SK-N-MC (cell line): ENCODE data around the gene GBX1.

Experiments used
- EZH2 ChIP-seq: fragments of 200-600 bp; sonication (generic); IDR thresholded peaks from one replicate; pipeline ENCODE4 v1.6.1; 2017; ENCODE audit warnings: antibody characterized with exemption
- POLR2AphosphoS5 ChIP-seq: IDR thresholded peaks from 2 replicates; pipeline ENCODE4 v1.6.1; 2012; ENCODE audit warnings: mild to moderate bottlenecking, low read depth, low read length, borderline replicate concordance

GRCh38 chr7:151179946-151180345 is 12.5 kb upstream of the GBX1 start:
- no peak for TF ChIP-seq POLR2AphosphoS5
- no peak for TF ChIP-seq EZH2
